ENCODE measurements around the gene ATP5PD. TPM values are rescaled to one million over a fixed set of nuclear protein-coding genes. Genes with fewer than 3 reads are reported as not detected.

Gene ATP5PD
- total and polyA plus RNA-seq, 2 of the 13 experiments (the other 11 are each of a cell fraction or from before 2014, with no cell fraction given): 158 to 428 TPM

- peak; percentile 72; the same call in 1 of the 2 replicates for TF ChIP-seq ZNF605 (CRISPR knock-in tag; IDR thresholded peaks at IDR 0.05)
- TF ChIP-seq REL (CRISPR knock-in tag; conservative IDR thresholded peaks at IDR 0.05): no peak
- TF ChIP-seq MED1 (CRISPR knock-in tag; IDR thresholded peaks at IDR 0.05): peak; percentile 63
- TF ChIP-seq ZNF503 (CRISPR knock-in tag; IDR thresholded peaks at IDR 0.05): peak; percentile 87
- no peak for TF ChIP-seq HOXA7 (CRISPR knock-in tag; IDR thresholded peaks at IDR 0.05)
- peak; percentile 67 for TF ChIP-seq ZBTB25 (CRISPR knock-in tag; IDR thresholded peaks at IDR 0.05)
- no peak for TF ChIP-seq FOXP1 (IDR thresholded peaks at IDR 0.05)
- TF ChIP-seq FOXP1 (CRISPR knock-in tag; IDR thresholded peaks at IDR 0.05): peak; percentile 23; the same call in 1 of the 2 replicates
- peak; percentile 74; the same call in 1 of the 2 replicates for TF ChIP-seq HNF4G (IDR thresholded peaks at IDR 0.05; ENCODE audit: borderline replicate concordance, low read depth, low read length)
- TF ChIP-seq HNF4G (CRISPR knock-in tag; IDR thresholded peaks at IDR 0.05; ENCODE audit: borderline replicate concordance, low read depth): peak; percentile 33; the same call in 1 of the 2 replicates
- TF ChIP-seq TERF1 (CRISPR knock-in tag; IDR thresholded peaks at IDR 0.05): no peak
- peak; percentile 54; the same call in 1 of the 2 replicates for TF ChIP-seq ZNF607 (CRISPR knock-in tag; IDR thresholded peaks at IDR 0.05; ENCODE audit: borderline replicate concordance)
- 0 out of 4 replicates have a peak, but pooled peaks of 1 of the 2 experiments have one; percentile 41 for TF ChIP-seq EP300 (IDR thresholded peaks at IDR 0.05; ENCODE audit: low read depth in 2 of 2, low read length in 2 of 2)
- peak; percentile 62; the same call in 1 of the 2 replicates for TF ChIP-seq EP300 (CRISPR knock-in tag; IDR thresholded peaks at IDR 0.05; ENCODE audit: borderline replicate concordance)
- peak; percentile 72; the same call in 1 of the 2 replicates for TF ChIP-seq ZNF580 (CRISPR knock-in tag; IDR thresholded peaks at IDR 0.05; ENCODE audit: borderline replicate concordance, low read depth)
- TF ChIP-seq CTCF (CRISPR knock-in tag; IDR thresholded peaks at IDR 0.05): peak; percentile 61
- TF ChIP-seq ZC3H4 (CRISPR knock-in tag; IDR thresholded peaks at IDR 0.05; ENCODE audit: borderline replicate concordance): peak; percentile 24; the same call in 1 of the 2 replicates
- no peak for TF ChIP-seq SOX6 (IDR thresholded peaks at IDR 0.05)
- peak; percentile 38 for TF ChIP-seq SOX6 (CRISPR knock-in tag; IDR thresholded peaks at IDR 0.05)
- no peak for TF ChIP-seq ZNF713 (CRISPR knock-in tag; IDR thresholded peaks at IDR 0.05)
- peak; percentile 58; the same call in 1 of the 2 replicates for TF ChIP-seq TFDP1 (CRISPR knock-in tag; IDR thresholded peaks at IDR 0.05; ENCODE audit: borderline replicate concordance)
- TF ChIP-seq ZNF660 (CRISPR knock-in tag; IDR thresholded peaks at IDR 0.05; ENCODE audit: borderline replicate concordance, low read depth): no peak
Observed at GRCh38 chr17:75086496-75087181, 39.9 kb upstream of the ATP5PD start (continued).
